Upper lobe of left lung (tissue), 6 donors: ENCODE data around the gene ACOXL. TPM values are rescaled to one million over a fixed set of nuclear protein-coding genes. Genes with fewer than 3 reads are reported as not detected.

ENCODE experiments used
- ATAC-seq, 2 donors: fragments of 200-7000 bp; cut with Tn5 transposase; one replicate each; pipeline ENCODE4 v1.9.1; 2022; ENCODE audit warnings: mild to moderate bottlenecking in 2 of 2, moderate library complexity in 2 of 2; ENCODE audit not compliant: low FRiP score in 2 of 2
- DNase-seq, 2 donors: peaks; one replicate each; pipeline ENCODE4 v3.0.0-alpha.2; 2019 to 2020
- H3K27ac ChIP-seq, 4 donors: fragments of 200-600 bp; sonication (generic); one replicate each; pipeline ENCODE4 v1.5.1; 2016 to 2019
- H3K27me3 ChIP-seq, 4 donors: fragments of 200-600 bp; sonication (generic); one replicate each; pipeline ENCODE4 v1.5.1; 2017 to 2019
- H3K36me3 ChIP-seq, 4 donors: fragments of 200-600 bp; sonication (generic); one replicate each; pipeline ENCODE4 v1.5.1; 2016 to 2019
- H3K4me1 ChIP-seq, 4 donors: fragments of 200-600 bp; sonication (generic); one replicate each; pipeline ENCODE4 v1.5.1; 2018 to 2019
- H3K4me3 ChIP-seq, 4 donors: fragments of 200-600 bp; sonication (generic); one replicate each; pipeline ENCODE4 v1.5.1; 2017 to 2019; ENCODE audit warnings: mild to moderate bottlenecking in 2 of 4, moderate library complexity in 1 of 4
- H3K9me3 ChIP-seq, 4 donors: fragments of 200-600 bp; sonication (generic); one replicate each; pipeline ENCODE4 v1.5.1; 2018 to 2019
- CTCF ChIP-seq, 6 experiments: fragments of 450-650 bp in 4 of 6; fragments of 200-600 bp in 2 of 6; sonication (generic) in 2 of 6; IDR thresholded peaks; one replicate each; pipeline ENCODE4 v1.5.1; 2016 to 2019; ENCODE audit warnings: antibody characterized with exemption in 6 of 6
- EP300 ChIP-seq, 4 donors: sonication (generic); formaldehyde crosslinking; IDR thresholded peaks; one replicate each; pipeline ENCODE4 v1.5.1; 2017; ENCODE audit warnings: antibody characterized with exemption in 4 of 4, control low read depth in 2 of 4
- POLR2A ChIP-seq, 4 donors: fragments of 450-650 bp; IDR thresholded peaks; one replicate each; pipeline ENCODE4 v1.5.1; 2016 to 2017; ENCODE audit warnings: antibody characterized with exemption in 4 of 4, mild to moderate bottlenecking in 2 of 4
- POLR2AphosphoS5 ChIP-seq, 2 donors: sonication (generic); formaldehyde crosslinking; IDR thresholded peaks; one replicate each; pipeline ENCODE4 v1.5.1; 2017; ENCODE audit warnings: antibody characterized with exemption in 2 of 2
- WGBS, 2 donors: methylation state at CpG; one replicate each; pipeline ENCODE4 v1.1.5; 2017 to 2018; 5-methylcytosine and 5-hydroxymethylcytosine counted together
- total RNA-seq, 6 donors: library from RNA; depleted of rRNA in 4 of 6; stranded (reverse); fragments of >200 nt in 4 of 6; gene quantifications; one replicate each; pipeline versions ENCODE4 v1.1.0 to v1.2.1, GENCODE V29; 2016 to 2021
- donor health status: DM: no; HTN: no; CAD: no; lungs with moderate emphysema.
- donor health status: DM: no; HTN: yes; CAD: no; lungs with severe emphysema.

The ACOXL gene
- total RNA-seq, 6 donors from 2014 or later = 30.2 to 128 (median 38.0) TPM

- ATAC-seq (no peak), DNase-seq (no peak)
- no peak overlapping the region for H3K4me3 ChIP-seq
- WGBS, 2 donors = 36 to 61% methylated on average over 2 of the region's 2 CpGs
- H3K27me3 ChIP-seq = no peaks in the 10 kb centered on the region
- H3K36me3 ChIP-seq = no peaks in the 10 kb centered on the region
- TF ChIP-seq CTCF (IDR thresholded peaks at IDR 0.05) = no peak
- no peak overlapping the region for H3K27ac ChIP-seq
- no peaks in the 10 kb centered on the region for H3K9me3 ChIP-seq
- H3K4me1 ChIP-seq = no peaks in the 10 kb centered on the region
Observed at GRCh38 chr2:111015283-111015995, 283.1 kb downstream of the ACOXL start.

GRCh38 chr2:111017034-111017622, 284.8 kb downstream of the ACOXL start:
- Histone ChIP-seq H3K27ac (no peak overlapping the region), H3K9me3 (no peaks in the 10 kb centered on the region), H3K4me3 (no peak overlapping the region), H3K27me3 (no peaks in the 10 kb centered on the region), H3K4me1 (no peaks in the 10 kb centered on the region), H3K36me3 (no peaks in the 10 kb centered on the region)
- WGBS, 2 donors = 80% methylated on average over 7 of the region's 7 CpGs
- no peak for DNase-seq
- ATAC-seq = no peak
- TF ChIP-seq CTCF (IDR thresholded peaks at IDR 0.05) = no peak
- no peak for TF ChIP-seq POLR2A (IDR thresholded peaks at IDR 0.05)
- TF ChIP-seq POLR2AphosphoS5 (IDR thresholded peaks at IDR 0.05) = no peak
- TF ChIP-seq EP300 (IDR thresholded peaks at IDR 0.05) = no peak

- DNase-seq = no peak
- no peak for ATAC-seq
- Histone ChIP-seq H3K36me3 (no peaks in the 10 kb centered on the region), H3K27ac (no peak overlapping the region), H3K9me3 (no peaks in the 10 kb centered on the region), H3K4me3 (no peak overlapping the region), H3K4me1 (no peaks in the 10 kb centered on the region), H3K27me3 (no peaks in the 10 kb centered on the region)
- WGBS, 2 donors = 76 to 79% methylated on average over 7 of the region's 7 CpGs
- no peak for TF ChIP-seq EP300 (IDR thresholded peaks at IDR 0.05)
- no peak for TF ChIP-seq POLR2A (IDR thresholded peaks at IDR 0.05)
- no peak for TF ChIP-seq POLR2AphosphoS5 (IDR thresholded peaks at IDR 0.05)
- TF ChIP-seq CTCF (IDR thresholded peaks at IDR 0.05) = no peak
Observed at GRCh38 chr2:111017909-111018308, 285.5 kb downstream of the ACOXL start.

- Histone ChIP-seq H3K4me3 (no peak overlapping the region), H3K36me3 (no peaks in the 10 kb centered on the region), H3K27ac (no peak overlapping the region), H3K27me3 (no peaks in the 10 kb centered on the region), H3K9me3 (no peaks in the 10 kb centered on the region), H3K4me1 (no peaks in the 10 kb centered on the region)
- DNase-seq = no peak
- ATAC-seq = no peak
- 82 to 84% methylated on average over 10 of the region's 10 CpGs for WGBS, 2 donors
- no peak for TF ChIP-seq EP300 (IDR thresholded peaks at IDR 0.05)
- no peak for TF ChIP-seq CTCF (IDR thresholded peaks at IDR 0.05)
- TF ChIP-seq POLR2AphosphoS5 (IDR thresholded peaks at IDR 0.05) = no peak
- no peak for TF ChIP-seq POLR2A (IDR thresholded peaks at IDR 0.05)
Observed at GRCh38 chr2:111019381-111019780, 287.0 kb downstream of the ACOXL start.

- Histone ChIP-seq H3K4me1 (no peaks in the 10 kb centered on the region), H3K27ac (peak overlapping the region in 2 of 4 donors; percentile 61 to 83), H3K27me3 (no peaks in the 10 kb centered on the region), H3K36me3 (no peaks in the 10 kb centered on the region), H3K9me3 (no peaks in the 10 kb centered on the region), H3K4me3 (no peak overlapping the region)
- WGBS, 2 donors = 58 to 91% methylated on average over 7 of the region's 7 CpGs
- no peak for TF ChIP-seq EP300 (IDR thresholded peaks at IDR 0.05)
- TF ChIP-seq CTCF (IDR thresholded peaks at IDR 0.05) = no peak
- TF ChIP-seq POLR2AphosphoS5 (IDR thresholded peaks at IDR 0.05) = no peak
- no peak for TF ChIP-seq POLR2A (IDR thresholded peaks at IDR 0.05)
- peak in 1 of 2 donors; percentile 59 for DNase-seq
- ATAC-seq = peak; percentile 23 to 27
Observed at GRCh38 chr2:111022633-111023032, 290.3 kb downstream of the ACOXL start.
